ENCODE measurements around the gene FLNB.
A peak's percentile ranks its signal among the peaks of the same experiment; 100 is the strongest.
"Not testable (repeated sequence)": the region's sequence is repeated elsewhere in the genome, so short reads cannot be mapped to it uniquely, and the experiment has no call there.

FLNB gene

GRCh38 chr3:58055314-58055713 lies 47.1 kb downstream of the FLNB start:
- H3K4me3 ChIP-seq (replicated peaks in 1 of 2; ENCODE audit: low read depth in 2 of 2, low read length in 2 of 2) = no peak overlapping the region
- DNase-seq (ENCODE audit: low read depth in 2 of 2) = no peak
- no peak for TF ChIP-seq CTCF (IDR thresholded peaks at IDR 0.05; ENCODE audit: low read depth, low read length)

- H3K4me3 ChIP-seq (replicated peaks in 1 of 2; ENCODE audit: low read depth in 2 of 2, low read length in 2 of 2); DNase-seq (ENCODE audit: low read depth in 2 of 2): not testable (repeated sequence)
These were observed 47.7 kb downstream of the FLNB start for GRCh38 chr3:58055891-58056290.

GRCh38 chr3:58058361-58059263 lies 50.4 kb downstream of the FLNB start:
- peak; percentile 56 to 61 for DNase-seq (ENCODE audit: low read depth in 2 of 2)
- no peak overlapping the region for H3K4me3 ChIP-seq (replicated peaks in 1 of 2; ENCODE audit: low read depth in 2 of 2, low read length in 2 of 2)
- TF ChIP-seq CTCF (IDR thresholded peaks at IDR 0.05; ENCODE audit: low read depth, low read length) = no peak

GRCh38 chr3:58059349-58060321 lies 51.4 kb downstream of the FLNB start:
- TF ChIP-seq CTCF (IDR thresholded peaks at IDR 0.05; ENCODE audit: low read depth, low read length) = no peak
- DNase-seq (ENCODE audit: low read depth in 2 of 2) = peak; percentile 74 to 90
- H3K4me3 ChIP-seq (replicated peaks in 1 of 2; ENCODE audit: low read depth in 2 of 2, low read length in 2 of 2) = no peak overlapping the region

GRCh38 chr3:58062472-58062871 lies 54.2 kb downstream of the FLNB start:
- no peak for DNase-seq (ENCODE audit: low read depth in 2 of 2)
- no peak for TF ChIP-seq CTCF (IDR thresholded peaks at IDR 0.05; ENCODE audit: low read depth, low read length)
- H3K4me3 ChIP-seq (replicated peaks in 1 of 2; ENCODE audit: low read depth in 2 of 2, low read length in 2 of 2) = no peak overlapping the region

GRCh38 chr3:58063022-58063815 lies 55.0 kb downstream of the FLNB start:
- no peak for TF ChIP-seq CTCF (IDR thresholded peaks at IDR 0.05; ENCODE audit: low read depth, low read length)
- peak; percentile 80 to 88 for DNase-seq (ENCODE audit: low read depth in 2 of 2)

More at GRCh38 chr3:58063022-58063815, 55.0 kb downstream of the FLNB start:
- H3K4me3 ChIP-seq (replicated peaks in 1 of 2; ENCODE audit: low read depth in 2 of 2, low read length in 2 of 2) = no peak overlapping the region

Measured in cardiac fibroblast (primary cell).